ENCODE results near the gene FLNC. TPM values are rescaled to one million over a fixed set of nuclear protein-coding genes. Genes with fewer than 3 reads are reported as not detected.

FLNC gene
- total and polyA plus RNA-seq, 9 of the 15 experiments (the other 6 are each of a cell fraction or from before 2014, with no cell fraction given) = 0.90 to 155 (median 28.8) TPM

- TF ChIP-seq HOMEZ (CRISPR knock-in tag; IDR thresholded peaks at IDR 0.05) (no peak), NELFE (IDR thresholded peaks at IDR 0.05; ENCODE audit: insufficient read depth, insufficient read length) (no peak), GABPB2 (CRISPR knock-in tag; conservative IDR thresholded peaks at IDR 0.05) (no peak), HDAC3 (IDR thresholded peaks at IDR 0.05; ENCODE audit: borderline replicate concordance, partially characterized antibody) (no peak), DACH1 (IDR thresholded peaks at IDR 0.05; ENCODE audit: partially characterized antibody) (peak; percentile 70), FOXM1 (IDR thresholded peaks at IDR 0.05; ENCODE audit: low read depth) (no peak), FOXM1 (CRISPR knock-in tag; IDR thresholded peaks at IDR 0.05; ENCODE audit: low read depth) (no peak), GABPA (tag; conservative IDR thresholded peaks at IDR 0.05; ENCODE audit: low read depth) (no peak), ZC3H11A (IDR thresholded peaks at IDR 0.05; ENCODE audit: low read depth, low read length) (no peak; the same call in 1 of the 2 replicates), ARID1B (IDR thresholded peaks at IDR 0.05) (no peak), RHOXF2B (CRISPR knock-in tag; conservative IDR thresholded peaks at IDR 0.05) (no peak), NFYB (IDR thresholded peaks at IDR 0.05; ENCODE audit: extremely low read depth, insufficient read length) (no peak), DIDO1 (tag; IDR thresholded peaks at IDR 0.05; ENCODE audit: low read depth) (no peak), HLTF (IDR thresholded peaks at IDR 0.05) (no peak), FOS (IDR thresholded peaks at IDR 0.05; ENCODE audit: extremely low read depth, insufficient read length) (no peak), KLF1 (tag; IDR thresholded peaks at IDR 0.05) (no peak), ZBTB7A (IDR thresholded peaks at IDR 0.05; ENCODE audit: borderline replicate concordance, control insufficient read depth, low read depth, low read length) (no peak), ZZZ3 (IDR thresholded peaks at IDR 0.05) (no peak), OTX1 (CRISPR knock-in tag; IDR thresholded peaks at IDR 0.05) (no peak), SMAD1 (IDR thresholded peaks at IDR 0.05; ENCODE audit: low read depth, low read length, partially characterized antibody) (no peak), ZNF311 (CRISPR knock-in tag; IDR thresholded peaks at IDR 0.05) (no peak), ELF1 (tag; IDR thresholded peaks at IDR 0.05) (no peak), KHSRP (IDR thresholded peaks at IDR 0.05) (no peak), ZNF277 (CRISPR knock-in tag; IDR thresholded peaks at IDR 0.05; ENCODE audit: borderline replicate concordance) (no peak), TBP (optimal IDR thresholded peaks at IDR 0.05; ENCODE audit: low read depth, low read length) (no peak), ZSCAN29 (IDR thresholded peaks at IDR 0.05) (no peak), PKNOX1 (IDR thresholded peaks at IDR 0.05) (no peak), ZNF41 (CRISPR knock-in tag; conservative IDR thresholded peaks at IDR 0.05) (no peak), TCF7 (IDR thresholded peaks at IDR 0.05; ENCODE audit: borderline replicate concordance) (no peak)
Observed at GRCh38 chr7:128879939-128880746, 49.9 kb downstream of the FLNC start (continued).
